Skin of body (tissue), 2 donors: ENCODE results near the gene SEC61A2. TPM values are rescaled to one million over a fixed set of nuclear protein-coding genes. Genes with fewer than 3 reads are reported as not detected.
A peak's percentile ranks its signal among the peaks of the same experiment; 100 is the strongest.
"Not testable (repeated sequence)": the region's sequence is repeated elsewhere in the genome, so short reads cannot be mapped to it uniquely, and the experiment has no call there.

Experiments used
- DNase-seq: peaks from one replicate; lab custom pipeline; 2025; lab: John Stamatoyannopoulos, UW
- total RNA-seq: library from RNA; depleted of rRNA; stranded (reverse); fragments of >200 nt; gene quantifications from one replicate; pipeline ENCODE4 v1.2.3, GENCODE V29; 2014

The SEC61A2 gene
- total RNA-seq, 1 donor from 2014 or later: 10.7 TPM

DNA sequence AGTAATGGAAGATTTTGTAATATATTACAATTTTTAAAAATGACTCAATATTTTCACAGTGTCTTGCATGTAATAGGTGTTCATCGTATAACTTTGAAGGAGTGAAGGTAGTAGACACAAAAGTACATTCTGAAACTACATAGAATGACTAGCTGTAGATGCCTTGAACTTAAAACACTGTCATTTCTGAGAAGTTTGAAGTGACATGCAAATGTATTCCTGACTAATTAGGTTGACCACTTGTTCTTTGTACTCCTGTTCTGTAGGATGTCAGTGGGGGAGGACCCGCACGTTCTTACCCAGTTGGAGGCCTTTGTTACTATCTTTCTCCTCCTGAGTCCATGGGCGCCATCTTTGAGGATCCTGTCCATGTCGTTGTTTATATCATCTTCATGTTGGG, 31.2 kb downstream of the SEC61A2 start:
- DNase-seq: no peak

DNA sequence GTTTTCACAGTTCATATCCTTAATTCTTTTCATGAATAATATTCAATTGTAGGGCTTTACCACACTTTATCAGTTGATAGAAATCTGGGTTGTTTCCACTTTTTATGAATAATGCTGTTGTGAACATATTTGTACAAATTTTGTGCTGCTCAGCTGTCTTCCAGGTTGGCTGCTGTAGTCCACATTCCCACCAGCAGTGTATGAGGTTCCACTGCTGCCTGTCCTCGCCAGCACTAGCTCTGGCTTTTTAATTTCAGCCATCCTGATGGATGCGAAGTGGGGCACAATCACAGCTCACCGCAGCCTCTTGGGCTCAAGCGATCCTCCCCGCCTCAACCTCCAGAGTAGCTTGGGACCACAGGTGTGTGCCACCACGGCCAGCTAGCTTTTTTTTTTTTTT, 33.5 kb downstream of the SEC61A2 start:
- DNase-seq: no peak

DNA sequence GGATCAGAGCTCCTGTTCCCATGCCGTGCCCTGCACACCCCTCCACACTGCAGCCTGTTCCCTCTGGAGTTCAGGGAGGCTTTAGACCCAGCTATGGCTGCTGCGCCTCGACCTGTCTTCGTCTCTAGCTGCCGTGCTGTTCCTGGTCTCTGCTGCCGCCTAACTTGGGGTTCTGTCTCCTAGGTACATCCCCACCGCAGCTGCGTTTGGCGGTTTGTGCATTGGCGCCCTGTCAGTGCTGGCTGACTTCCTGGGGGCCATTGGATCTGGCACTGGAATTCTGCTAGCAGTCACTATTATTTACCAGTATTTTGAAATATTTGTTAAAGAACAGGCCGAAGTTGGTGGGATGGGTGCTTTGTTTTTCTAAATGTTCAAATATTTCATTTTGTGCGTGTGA, 34.6 kb downstream of the SEC61A2 start:
- no peak for DNase-seq

DNA sequence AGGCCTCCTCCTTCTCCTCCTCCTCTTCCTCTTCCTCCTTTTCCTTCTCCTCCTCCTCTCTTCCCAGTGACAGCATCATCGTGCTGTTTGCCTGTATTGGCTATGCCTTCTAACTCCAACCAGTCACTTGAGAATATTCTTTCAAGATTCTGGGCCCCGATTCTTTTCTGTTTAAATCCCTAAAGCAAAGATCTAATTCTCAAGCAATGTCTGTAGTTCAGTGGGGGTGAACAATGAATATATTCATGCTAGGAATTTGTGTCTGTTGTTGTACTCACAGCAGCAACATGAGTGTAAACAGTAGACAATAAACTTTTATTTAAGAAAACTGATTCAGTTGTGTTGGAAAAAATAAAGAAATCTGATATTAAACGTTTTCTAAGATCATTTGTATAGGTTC, 35.6 kb downstream of the SEC61A2 start:
- no peak for DNase-seq

DNA sequence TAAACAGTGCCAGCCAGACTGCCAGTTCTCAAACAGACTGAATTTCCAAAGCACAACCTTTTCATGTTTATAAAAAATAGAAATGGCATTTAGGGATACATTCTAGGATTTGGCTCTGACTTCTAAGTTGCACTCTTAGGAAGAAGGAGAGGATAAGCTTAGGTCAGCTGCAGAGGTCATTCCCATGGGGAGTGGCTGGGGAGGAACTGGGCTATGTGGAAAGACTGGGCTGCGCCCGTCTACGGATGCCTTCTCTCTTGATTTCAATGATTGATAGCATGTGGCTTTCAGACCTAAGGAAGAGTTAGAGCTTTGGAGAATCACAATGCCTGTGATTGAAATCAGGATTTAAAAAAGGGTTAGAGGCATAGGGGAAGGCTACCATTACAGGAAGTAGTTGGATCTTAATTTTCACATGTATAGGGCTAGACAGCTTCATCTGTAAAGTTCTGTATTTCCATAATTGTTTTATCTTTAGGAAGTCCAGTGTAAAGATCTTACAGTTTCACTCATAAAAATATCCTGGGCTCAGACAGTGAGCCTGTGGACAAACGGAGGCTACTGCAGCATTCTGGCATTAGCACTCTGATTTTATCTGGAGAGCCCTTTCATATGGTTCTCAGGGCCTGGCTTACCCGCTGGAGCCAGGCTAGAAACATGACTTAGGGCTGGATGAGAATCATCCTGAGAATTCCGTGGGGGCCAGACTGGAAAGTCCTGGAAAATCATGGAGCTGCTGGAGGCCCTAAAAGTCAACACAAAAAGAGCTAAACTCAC, 36.7 kb downstream of the SEC61A2 start:
- no peak for DNase-seq

DNA sequence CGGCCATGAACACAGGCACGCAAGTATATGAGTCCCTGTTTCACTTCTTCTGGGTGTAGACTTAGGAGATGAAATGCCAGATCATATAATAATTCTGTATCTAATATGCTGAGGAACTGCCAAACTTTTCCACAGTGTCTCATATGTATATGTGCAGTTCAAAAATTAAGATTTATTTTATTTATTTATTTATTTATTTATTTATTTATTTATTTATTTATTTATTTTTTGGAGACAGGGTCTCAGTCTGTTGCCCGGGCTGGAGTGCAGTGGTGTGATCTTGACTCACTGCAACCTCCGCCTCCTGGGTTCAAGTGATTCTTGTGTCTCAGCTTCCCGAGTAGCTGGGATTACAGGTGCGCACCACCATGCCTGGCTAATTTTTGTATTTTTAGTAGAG, 42.0 kb downstream of the SEC61A2 start:
- not testable (repeated sequence) for DNase-seq

DNA sequence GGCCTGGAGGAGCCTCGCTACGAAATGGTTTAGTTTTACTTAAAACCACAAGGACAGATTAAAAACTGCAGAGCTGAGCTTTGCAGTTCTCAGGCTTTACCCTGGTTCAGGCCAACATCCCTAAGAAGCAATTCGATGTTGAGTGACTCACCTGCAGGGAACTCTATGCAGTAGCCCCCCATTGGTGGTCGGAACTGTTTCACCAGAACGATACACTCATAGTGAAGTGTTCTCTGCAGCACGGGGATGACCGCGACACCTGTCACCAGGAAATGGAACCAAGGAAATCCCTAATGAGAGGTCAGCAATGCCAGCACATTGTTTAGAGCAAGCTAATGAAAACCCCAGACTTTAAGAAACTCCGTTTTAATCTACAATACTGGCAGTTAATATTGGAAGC, 48.2 kb downstream of the SEC61A2 start:
- DNase-seq: no peak

DNA sequence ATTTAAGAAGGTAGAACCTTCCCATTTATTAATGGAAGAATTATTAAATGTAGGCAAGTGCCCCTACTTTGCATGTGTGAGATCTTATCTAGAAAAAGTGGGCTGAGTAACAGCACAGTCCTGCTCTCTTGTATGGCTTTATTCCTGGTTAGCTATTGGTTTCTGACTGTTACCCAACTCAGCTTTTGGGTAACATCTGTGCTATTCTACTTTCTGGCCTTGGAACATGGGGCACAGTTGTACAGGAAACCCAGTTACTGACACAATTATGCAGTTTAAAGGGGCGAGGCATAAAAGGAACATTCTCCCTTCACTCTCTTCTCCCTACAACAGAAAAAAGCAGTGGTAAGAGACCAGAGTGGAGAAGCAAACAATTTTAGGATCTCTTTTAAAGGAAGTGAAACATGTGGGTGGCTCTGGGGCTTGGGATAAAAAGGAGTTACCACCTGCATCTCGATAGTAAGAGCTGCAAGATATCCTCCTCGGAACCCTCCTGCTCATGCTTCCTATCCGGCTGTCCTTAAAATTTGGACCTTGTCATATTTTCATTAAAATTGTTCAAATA, 50.2 kb downstream of the SEC61A2 start:
- no peak for DNase-seq

DNA sequence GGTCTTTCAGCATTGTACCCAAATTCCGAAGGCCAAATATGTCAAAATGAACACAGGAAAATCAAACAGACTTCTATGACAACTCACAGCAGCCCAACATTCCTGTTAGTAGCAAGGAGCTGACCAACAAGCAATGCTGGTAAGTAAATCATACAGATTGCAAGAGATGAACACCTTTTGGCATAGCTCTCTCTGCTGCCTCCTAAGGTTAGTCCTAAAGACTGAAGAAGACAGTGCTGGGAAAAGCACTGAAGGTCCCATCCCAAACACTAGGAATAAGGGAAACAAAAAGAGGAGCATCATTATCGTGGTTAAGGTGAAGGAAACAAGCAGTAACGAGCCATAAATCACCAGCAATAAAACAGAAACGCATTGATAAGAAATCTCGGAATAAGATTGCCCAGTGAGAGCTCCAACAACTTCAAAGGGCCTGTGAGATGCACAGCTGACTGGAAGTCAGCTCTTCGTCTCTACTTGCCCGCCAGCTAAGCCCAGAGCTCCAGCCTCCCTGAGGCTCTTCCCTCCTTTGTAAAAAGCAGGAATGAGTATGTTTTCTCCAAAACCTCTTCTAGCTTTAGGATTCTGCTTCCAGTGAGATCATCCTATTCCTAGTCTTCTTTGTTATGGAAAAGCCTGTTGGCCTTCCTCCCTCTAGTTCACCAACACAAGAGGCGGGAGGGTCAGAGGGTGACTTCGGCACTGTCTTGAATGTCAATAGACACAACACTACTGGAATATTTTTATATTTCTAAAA, 50.9 kb downstream of the SEC61A2 start:
- no peak for DNase-seq

DNA sequence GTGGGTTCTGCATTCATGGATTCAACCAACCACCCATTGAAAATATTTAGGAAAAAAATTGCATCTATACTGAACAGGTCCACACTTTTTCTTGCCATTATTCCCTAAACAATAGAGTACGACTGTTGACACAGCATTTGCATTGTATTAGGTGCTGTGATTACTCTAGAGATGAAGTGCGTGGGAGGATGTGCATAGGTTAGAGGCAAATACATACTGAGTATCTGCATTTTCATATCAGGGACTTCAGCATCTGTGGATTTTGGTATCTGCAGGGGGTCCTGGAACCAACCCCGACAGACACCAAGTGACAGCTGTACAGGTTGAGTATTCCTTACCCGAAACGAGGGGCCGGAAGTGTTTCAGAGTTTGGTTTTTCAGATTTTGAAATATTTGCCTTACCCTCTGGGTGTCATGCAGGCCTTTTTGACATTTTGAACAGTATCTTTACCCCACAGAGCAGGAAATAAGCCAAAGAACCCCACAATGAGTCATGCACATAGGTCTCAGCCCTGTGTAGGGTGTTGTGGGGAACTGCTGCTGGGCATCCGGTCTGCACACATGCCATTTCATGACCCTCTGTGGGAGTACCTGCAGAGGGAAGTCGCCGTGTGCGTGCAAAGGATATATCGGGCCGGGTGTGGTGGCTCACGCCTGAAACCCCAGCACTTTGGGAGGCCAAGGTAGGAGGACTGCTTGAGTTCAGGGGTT, 51.7 kb downstream of the SEC61A2 start:
- no peak for DNase-seq

DNA sequence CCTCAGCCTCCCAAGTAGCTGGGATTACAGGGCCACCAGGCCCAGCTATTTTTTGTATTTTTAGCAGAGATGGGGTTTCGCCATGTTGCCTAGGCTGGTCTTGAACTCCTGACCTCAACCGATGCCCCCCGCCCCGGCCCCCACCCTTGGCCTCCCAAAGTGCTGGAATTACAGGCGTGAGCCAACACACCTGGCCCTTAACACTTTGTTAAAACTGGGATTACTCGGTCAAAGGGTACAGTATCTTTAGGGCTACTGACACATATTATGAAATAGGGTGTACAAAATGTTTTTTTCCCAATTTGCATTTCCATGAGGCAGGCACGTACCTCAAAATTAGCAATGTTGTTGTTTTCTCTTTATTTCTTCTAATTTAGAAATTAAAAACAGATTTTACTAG, 54.7 kb downstream of the SEC61A2 start:
- DNase-seq: no peak

DNA sequence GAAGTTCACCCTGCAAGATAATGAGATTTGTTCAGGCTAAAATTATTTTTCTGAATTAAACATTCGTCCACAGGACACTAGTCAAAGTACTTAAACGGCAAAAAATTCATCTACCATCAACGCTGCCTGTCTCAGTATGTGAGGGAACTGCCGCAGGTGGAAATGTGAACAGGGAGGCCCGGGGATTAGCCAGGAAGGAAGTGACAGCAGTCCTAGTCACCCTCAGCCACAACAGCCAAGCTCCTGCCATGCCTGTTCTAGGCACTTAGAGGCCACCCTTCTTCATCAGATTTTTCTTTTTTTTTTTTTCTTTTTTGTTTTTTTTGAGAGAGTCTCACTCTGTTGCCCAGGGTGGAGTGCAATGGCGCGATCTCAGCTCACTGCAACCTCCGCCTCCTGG, 56.8 kb downstream of the SEC61A2 start:
- DNase-seq: no peak

DNA sequence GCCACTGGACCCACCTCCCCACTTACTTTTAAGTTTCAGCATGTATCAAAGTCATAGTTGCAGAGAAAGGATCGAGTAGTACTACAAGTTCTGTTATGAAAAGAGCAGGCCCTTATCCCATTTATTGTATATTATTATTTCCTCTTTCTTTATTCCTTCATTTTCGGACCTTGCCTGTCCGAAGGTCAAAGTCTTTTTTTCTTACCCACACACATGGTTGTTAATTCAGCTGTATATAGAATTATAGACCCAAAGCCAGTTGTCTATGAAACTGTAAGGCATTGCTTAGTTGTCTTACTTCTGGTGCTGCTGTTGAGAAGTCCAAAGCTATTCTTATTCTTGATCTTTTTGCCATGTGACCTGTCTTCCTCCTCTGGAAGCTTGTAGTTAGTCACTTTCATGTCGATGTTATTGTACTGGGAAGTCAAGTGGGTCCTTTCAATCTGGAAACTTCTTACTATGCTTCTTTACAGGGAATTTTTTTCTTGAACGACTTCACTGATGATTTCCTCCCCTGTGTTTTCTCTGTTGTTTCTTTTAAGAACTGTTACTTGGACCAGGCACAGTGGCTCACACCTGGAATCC, 57.9 kb downstream of the SEC61A2 start:
- no peak for DNase-seq

DNA sequence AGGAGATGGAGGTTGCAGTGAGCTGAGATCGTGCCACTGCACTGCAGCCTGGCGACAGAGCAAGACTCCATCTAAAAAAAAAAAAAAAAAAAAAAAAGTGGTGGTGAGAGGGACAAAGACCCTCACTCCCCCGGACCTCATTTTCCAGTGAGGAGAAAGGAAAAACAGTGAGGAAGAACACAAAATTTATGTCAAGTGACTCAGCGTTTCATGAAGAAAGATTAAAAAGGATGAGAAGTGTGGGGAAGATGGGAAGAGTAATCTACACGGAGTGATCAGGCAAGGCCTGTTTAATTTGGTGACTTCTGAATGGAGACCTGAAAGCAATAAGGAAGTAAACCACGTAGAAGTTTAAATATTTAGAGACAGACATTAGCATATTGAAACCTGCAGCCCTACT, 59.2 kb downstream of the SEC61A2 start:
- no peak for DNase-seq

DNA sequence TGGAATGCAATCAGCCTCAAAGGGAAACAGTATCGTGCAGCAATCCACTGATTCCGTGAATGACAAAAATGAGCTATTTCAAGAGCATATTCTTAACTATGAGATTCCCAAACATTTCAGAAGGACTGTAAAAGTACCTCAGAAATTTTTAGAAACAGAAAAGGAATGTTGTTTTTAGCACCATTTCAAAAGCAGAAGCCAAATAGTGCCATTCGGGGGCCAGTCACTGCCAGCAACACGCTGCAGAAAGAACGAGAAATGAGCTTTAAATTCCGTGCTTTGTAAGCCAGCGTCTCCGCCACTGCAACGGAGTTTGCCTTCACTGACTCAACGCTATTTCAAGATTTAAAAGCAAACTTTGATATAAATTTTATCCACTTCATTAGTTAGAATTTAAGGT, 59.9 kb downstream of the SEC61A2 start:
- no peak for DNase-seq

DNA sequence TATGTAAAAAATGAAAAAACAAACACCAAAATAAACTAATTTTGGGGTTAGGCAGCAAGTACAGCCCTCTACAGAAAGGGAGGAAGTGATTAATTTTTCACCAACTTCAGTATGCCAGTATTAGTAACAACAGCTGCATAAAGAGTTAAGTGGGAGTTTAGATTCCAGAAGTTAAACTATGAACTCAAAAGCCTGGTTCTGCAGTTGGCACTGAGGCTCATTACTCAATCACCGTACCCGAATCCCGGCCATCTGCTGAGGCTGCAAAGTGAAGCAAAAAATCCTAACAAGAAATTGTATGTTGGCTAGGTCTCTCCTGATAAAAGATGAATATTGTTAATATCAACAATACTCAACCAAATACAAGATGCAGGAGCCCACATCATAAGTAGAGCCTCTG, 62.2 kb downstream of the SEC61A2 start:
- DNase-seq: no peak

DNA sequence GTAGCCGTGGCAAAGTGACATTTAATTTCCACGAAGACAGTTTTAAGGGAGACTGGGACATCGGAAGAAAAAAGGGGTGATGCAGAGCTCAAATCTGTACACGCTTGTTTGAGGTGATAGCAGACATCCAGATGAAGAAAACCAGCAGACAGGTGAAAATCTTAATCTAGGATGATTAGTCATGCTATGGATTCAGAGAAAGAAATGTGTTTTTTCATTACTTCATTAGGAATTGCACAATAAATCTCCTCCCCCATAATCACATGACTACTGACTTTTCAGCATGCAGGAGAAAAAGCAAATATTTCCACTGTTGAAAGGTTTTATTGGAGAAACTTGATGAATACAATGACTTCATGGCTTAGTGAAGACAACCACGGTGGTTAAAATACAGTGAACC, 63.7 kb downstream of the SEC61A2 start:
- DNase-seq: no peak

DNA sequence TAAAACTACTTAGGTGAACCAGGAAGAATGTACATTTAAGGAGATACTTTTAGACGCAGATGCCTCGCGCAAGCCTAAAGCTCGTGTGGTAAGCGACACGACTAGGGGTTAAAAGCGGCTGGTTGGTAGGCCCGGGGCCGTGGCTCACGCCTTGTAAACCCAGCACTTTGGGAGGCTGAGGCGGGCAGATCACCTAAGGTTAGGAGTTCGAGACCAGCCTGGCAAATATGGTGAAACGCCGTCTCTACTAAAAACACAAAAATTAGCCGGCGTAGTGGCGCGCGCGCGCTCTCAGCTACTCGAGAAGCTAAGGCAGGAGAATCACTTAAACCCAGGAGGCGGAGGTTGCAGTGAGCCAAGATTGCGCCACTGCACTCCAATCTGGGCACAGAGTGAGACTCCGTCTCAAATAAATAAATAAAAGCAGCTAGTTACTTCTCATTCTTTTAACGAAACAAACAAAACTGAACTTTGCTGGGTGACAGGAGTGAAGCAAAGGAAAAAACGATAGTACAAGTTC, 65.3 kb downstream of the SEC61A2 start:
- DNase-seq: no peak

DNA sequence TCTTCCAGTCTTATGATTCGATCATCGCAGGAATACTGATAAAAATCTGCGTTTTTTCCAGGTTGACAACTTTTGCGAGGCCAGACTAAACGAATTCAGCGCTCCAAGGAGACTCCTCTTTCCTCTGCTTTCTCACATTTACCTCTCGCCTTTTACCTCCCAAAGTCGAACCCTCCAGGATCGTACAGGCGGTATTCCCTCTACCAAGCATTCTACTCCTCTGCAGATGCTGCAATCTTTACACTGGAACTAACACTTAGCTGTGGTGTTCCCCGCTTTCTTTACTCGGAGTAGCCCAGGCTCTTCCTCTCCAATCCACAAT, 65.8 kb downstream of the SEC61A2 start:
- DNase-seq: no peak

DNA sequence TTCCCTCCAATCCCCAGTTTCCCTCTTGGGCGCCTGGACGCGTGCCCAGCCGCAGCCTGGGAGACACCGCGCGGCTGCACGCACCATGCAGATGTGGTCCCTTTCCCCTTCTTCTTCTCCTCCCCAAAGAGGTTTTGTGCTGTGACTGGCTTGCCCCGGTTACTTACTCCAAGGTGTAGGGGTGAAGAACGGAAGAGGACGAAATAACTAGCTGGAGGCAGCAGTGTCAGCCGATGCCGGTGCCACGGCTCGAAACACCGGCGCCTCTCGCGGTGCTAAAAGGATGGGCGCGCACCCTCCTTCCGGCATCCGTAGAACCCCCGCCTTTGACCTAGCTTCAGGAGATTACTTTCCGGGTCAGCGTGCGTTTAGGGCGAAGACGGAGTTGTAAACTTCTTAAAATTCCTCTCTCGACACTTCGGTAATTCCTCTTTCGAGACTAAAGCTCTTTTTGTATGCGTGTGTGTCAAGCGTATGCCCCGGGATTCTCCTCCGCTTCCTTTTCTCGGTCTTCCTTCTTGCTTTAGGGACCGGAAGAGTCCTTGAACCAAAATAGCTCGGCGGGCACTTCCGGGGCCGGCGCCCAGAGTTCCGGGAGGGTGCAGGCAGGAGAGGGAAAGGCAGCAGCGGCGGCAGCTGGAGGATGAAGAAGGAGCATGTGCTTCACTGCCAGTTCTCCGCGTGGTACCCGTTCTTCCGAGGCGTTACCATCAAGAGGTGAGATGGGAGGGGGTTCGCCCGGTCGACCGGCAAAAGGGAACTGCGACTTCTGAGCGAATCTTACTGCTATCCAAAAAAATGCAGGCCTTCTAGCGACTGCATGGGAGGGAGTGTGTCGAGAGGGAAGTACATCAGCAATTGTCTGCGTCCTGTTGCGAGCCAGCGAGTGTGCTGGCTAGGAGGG, 66.4 kb downstream of the SEC61A2 start, which contains the start of the genes CDC123 and NUDT5:
Gene CDC123 (plus strand): TSS at position 586 of the 904 bp plus-strand sequence. CDS start 58 bp downstream, at position 644.
Gene NUDT5 (minus strand): TSS at position 289 of the 904 bp plus-strand sequence. CDS start 9,600 bp downstream, outside the sequence.
- peak; percentile 88 for DNase-seq
